ENCODE data around the gene TMEM106B.

The TMEM106B gene

DNA sequence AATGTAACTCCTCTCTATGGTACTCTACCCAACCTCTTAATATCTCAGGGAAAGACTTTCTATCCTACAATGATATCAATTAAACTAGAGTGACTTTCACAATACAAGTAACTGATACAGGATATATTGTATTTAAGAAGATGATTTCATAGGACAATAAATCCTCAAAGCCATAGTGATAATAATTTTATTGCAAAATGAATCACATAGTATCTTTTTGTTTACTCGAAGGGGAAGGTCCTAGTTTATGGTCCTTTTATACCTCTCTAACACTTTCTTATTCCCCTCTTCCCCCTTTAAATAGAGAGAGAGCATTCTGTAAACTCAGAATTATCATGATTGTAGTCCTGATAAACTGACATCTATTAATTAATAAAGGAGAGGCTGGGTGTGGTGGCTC lies 56.4 kb downstream of the TMEM106B start:
- Histone ChIP-seq H3K4me1 (ENCODE audit: control insufficient read depth, insufficient read depth, low read length) (no peaks in the 10 kb centered on the region), H3K36me3 (ENCODE audit: control insufficient read depth, insufficient read depth, low read length) (no peaks in the 10 kb centered on the region), H3K27me3 (ENCODE audit: control insufficient read depth, insufficient read depth, low read length) (no peaks in the 10 kb centered on the region), H3K9ac (ENCODE audit: low read depth, low read length) (no peak overlapping the region), H3K4me3 (ENCODE audit: low read depth, low read length) (no peak overlapping the region), H3K9me3 (ENCODE audit: control insufficient read depth, insufficient read depth, low read length) (no peaks in the 10 kb centered on the region)

DNA sequence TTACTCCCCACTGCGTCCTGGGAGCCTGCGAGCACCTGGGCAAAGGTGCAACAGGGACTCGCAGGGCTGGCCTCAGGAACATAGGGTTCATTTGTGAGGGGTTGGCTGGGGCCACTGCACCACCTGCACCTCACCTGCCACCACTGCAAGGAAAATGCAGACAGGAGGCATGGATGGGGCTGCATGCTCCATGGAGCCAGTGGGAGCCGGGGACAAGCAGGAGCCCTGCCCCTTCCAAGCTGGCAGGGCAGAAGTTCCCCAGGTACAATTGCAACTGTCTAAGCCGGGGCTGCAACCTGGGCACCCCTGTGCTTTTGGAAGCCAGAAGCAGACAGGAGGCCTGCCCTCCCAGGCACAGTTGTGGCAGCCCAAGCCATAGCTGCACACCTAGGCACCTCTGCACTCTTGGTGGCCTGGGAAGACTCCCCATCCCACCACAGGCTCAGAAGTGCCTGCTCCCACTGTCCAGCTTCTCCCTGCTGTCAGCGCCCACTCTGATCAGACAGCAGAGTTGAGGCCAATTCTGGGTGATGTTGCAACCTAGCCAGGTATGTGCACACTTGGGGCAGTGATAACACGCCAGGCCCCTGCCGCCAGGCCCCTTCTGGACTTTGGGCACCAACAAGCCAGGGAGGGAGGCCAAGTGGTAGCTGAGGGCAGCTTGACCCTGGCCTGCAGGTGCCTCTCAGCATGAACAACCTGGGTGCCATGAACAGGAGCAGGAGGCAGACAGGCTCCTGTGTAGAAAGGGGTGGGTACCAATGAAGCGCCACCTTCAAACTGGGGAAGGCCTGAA lies 58.2 kb downstream of the TMEM106B start:
- Histone ChIP-seq H3K27me3 (ENCODE audit: control insufficient read depth, insufficient read depth, low read length) (no peaks in the 10 kb centered on the region), H3K36me3 (ENCODE audit: control insufficient read depth, insufficient read depth, low read length) (no peaks in the 10 kb centered on the region), H3K4me3 (ENCODE audit: low read depth, low read length) (no peak overlapping the region), H3K4me1 (ENCODE audit: control insufficient read depth, insufficient read depth, low read length) (no peaks in the 10 kb centered on the region), H3K9me3 (ENCODE audit: control insufficient read depth, insufficient read depth, low read length) (no peaks in the 10 kb centered on the region), H3K9ac (ENCODE audit: low read depth, low read length) (no peak overlapping the region)

DNA sequence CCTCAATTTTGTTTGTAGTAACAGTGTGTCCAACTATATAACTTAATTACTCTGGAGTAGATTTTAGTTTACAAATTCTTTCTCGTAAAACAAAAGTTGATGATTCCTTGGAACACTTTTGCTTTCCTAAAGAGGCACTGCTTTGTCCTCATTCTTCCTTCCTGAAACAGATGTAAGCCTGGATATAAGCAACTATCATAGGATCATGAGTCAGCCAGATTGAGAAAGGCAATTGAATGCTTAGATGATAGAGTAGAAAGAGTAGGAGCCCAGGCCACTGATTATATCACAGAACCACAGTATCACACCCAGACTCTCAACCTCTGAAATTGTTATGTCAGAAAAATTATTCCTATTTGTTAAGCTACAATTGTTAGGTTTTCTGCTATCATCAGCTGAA lies 69.9 kb downstream of the TMEM106B start:
- Histone ChIP-seq H3K4me3 (ENCODE audit: low read depth, low read length) (no peak overlapping the region), H3K9ac (ENCODE audit: low read depth, low read length) (no peak overlapping the region), H3K4me1 (ENCODE audit: control insufficient read depth, insufficient read depth, low read length) (no peaks in the 10 kb centered on the region)

DNA sequence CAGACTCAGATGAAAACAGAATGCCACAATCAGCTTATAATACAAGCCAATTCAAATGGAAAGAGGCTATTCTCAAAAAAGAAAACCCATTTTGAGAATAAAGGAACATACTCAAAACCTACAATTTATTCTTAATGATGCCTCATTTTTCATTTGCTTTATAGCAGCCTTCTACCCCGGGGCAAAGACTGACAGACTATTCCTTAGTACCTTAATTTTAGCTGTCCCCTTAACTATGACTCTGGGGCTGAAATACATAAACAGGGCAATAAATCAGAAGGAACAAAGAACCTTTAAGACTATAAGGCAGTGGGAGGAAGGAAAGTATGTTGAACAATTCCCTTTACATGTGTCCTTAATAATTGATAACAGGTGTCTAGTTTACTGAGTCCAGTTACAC lies 76.8 kb downstream of the TMEM106B start:
- Histone ChIP-seq H3K9ac (ENCODE audit: low read depth, low read length) (no peak overlapping the region), H3K4me1 (ENCODE audit: control insufficient read depth, insufficient read depth, low read length) (no peaks in the 10 kb centered on the region), H3K9me3 (ENCODE audit: control insufficient read depth, insufficient read depth, low read length) (peaks cover 15% of the 10 kb centered on the region), H3K36me3 (ENCODE audit: control insufficient read depth, insufficient read depth, low read length) (no peaks in the 10 kb centered on the region), H3K27me3 (ENCODE audit: control insufficient read depth, insufficient read depth, low read length) (no peaks in the 10 kb centered on the region), H3K4me3 (ENCODE audit: low read depth, low read length) (no peak overlapping the region)

More for the DNA sequence above, 69.9 kb downstream of the TMEM106B start:
- Histone ChIP-seq H3K36me3 (ENCODE audit: control insufficient read depth, insufficient read depth, low read length) (no peaks in the 10 kb centered on the region), H3K27me3 (ENCODE audit: control insufficient read depth, insufficient read depth, low read length) (no peaks in the 10 kb centered on the region), H3K9me3 (ENCODE audit: control insufficient read depth, insufficient read depth, low read length) (no peaks in the 10 kb centered on the region)

DNA sequence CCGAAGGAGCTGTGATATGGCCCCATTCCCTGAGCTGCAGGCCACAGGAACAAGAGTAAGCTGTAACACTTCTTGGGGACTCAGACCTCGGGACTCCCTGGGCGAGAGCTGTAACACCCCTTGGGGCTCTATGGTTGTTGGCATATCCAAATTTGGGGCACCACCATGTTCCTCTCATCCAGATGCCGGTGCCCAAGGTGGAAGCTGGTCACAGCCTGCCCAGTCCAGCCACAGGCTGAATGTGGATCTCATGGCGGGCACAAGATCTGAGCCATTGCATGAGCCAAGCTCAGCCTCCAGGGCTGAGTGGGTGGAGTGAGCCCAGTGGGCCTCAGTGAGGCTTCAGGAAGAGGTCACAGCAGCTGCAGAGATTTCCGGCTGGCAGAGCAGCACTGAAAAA lies 78.9 kb downstream of the TMEM106B start:
- Histone ChIP-seq H3K9me3 (ENCODE audit: control insufficient read depth, insufficient read depth, low read length) (peaks cover 15% of the 10 kb centered on the region), H3K36me3 (ENCODE audit: control insufficient read depth, insufficient read depth, low read length) (no peaks in the 10 kb centered on the region), H3K27me3 (ENCODE audit: control insufficient read depth, insufficient read depth, low read length) (no peaks in the 10 kb centered on the region), H3K4me1 (ENCODE audit: control insufficient read depth, insufficient read depth, low read length) (no peaks in the 10 kb centered on the region), H3K4me3 (ENCODE audit: low read depth, low read length) (no peak overlapping the region), H3K9ac (ENCODE audit: low read depth, low read length) (no peak overlapping the region)

DNA sequence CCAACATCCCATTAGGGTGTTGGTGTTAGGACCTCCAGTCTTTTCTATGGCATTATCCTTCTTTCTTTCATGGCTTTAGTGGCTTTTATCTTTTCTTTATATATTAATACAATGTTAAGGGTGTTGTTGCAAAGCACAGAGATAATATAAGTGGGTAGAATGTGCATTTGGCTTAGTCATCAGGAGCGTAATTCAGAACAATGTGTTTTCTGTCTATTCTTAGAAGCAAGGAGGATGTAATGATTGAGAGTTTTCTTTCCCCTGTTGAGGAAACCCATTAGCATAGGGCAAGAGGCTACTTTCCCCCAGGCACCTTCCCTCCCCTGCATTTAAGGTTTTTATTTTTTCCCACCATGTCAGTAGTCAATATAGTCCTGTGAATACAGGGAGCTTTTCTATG lies 79.7 kb downstream of the TMEM106B start:
- Histone ChIP-seq H3K9me3 (ENCODE audit: control insufficient read depth, insufficient read depth, low read length) (peaks cover 15% of the 10 kb centered on the region), H3K36me3 (ENCODE audit: control insufficient read depth, insufficient read depth, low read length) (no peaks in the 10 kb centered on the region), H3K27me3 (ENCODE audit: control insufficient read depth, insufficient read depth, low read length) (no peaks in the 10 kb centered on the region), H3K9ac (ENCODE audit: low read depth, low read length) (no peak overlapping the region), H3K4me3 (ENCODE audit: low read depth, low read length) (no peak overlapping the region), H3K4me1 (ENCODE audit: control insufficient read depth, insufficient read depth, low read length) (no peaks in the 10 kb centered on the region)

DNA sequence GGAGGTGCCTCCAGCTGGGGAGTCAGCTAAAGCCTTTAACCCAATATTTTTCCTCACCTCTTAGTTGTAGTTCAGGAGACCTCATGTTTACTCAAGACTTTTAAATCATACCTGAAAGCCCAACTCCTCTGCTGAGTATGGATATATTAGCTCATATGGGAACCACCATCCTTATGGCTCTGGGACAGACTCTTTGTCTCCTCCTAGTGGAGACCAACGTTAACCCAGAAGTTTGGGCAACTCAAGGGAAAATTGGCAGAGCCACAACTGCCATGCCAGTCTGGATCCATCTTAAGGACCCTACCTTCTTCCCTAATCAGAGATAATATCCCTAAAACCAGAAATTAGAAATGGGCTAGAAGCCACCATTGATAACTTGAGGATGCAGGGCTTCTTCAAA lies 80.8 kb downstream of the TMEM106B start:
- H3K9ac ChIP-seq (ENCODE audit: low read depth, low read length), result no peak overlapping the region
- no peaks in the 10 kb centered on the region for H3K4me1 ChIP-seq (ENCODE audit: control insufficient read depth, insufficient read depth, low read length)
- peaks cover 15% of the 10 kb centered on the region for H3K9me3 ChIP-seq (ENCODE audit: control insufficient read depth, insufficient read depth, low read length)
- H3K36me3 ChIP-seq (ENCODE audit: control insufficient read depth, insufficient read depth, low read length), result no peaks in the 10 kb centered on the region
- H3K4me3 ChIP-seq (ENCODE audit: low read depth, low read length), result no peak overlapping the region
- H3K27me3 ChIP-seq (ENCODE audit: control insufficient read depth, insufficient read depth, low read length), result no peaks in the 10 kb centered on the region

Measured in iPS-15b (cell line).